B cell (primary cell): ENCODE data around the gene RIOK1.

Experiments
- EZH2 ChIP-seq: IDR thresholded peaks from 2 replicates; pipeline ENCODE4 v1.6.1; 2012; ENCODE audit warnings: borderline replicate concordance, low read depth, mild to moderate bottlenecking, moderate library complexity, low read length; ENCODE audit not compliant: insufficient read depth, poor library complexity, severe bottlenecking
- TF ChIP-seq, protein P1 (sequence below): fragments of 200-600 bp; IDR thresholded peaks from one replicate; pipeline ENCODE4 v1.8.0; 2022; ENCODE audit warnings: antibody characterized with exemption, mild to moderate bottlenecking

DNA sequence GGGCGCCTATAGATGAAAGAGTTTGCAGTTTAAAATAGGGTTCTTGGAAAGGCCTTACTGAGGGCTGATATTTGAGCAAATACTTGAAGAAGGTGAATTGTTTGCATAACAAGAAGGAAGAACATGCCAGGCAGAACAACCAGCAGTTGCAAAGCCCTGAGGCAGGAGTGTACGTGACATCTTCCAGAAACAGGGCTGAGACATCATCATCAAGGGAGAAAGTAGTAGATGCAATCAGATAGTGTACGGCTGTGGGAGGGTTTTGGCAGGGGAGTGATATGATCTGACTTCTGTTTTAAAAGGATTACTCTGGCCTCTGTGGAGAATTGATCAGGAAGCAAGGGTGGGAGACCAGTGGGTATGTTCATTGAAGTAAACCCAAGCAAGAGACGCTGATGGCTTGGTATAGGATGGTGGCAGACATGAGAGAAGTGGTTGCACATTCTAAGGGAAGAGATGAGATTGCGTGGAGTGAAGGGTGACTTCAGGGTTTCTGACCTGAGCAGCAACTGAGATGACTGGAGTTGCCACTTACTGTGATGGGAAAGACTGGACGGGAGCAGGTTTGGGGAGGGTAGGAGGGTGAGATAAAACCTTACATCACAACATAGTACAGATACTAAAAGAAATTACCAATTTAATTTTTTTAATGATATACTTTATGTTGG lies 28.8 kb downstream of the RIOK1 start:
- TF ChIP-seq, protein P1, sequence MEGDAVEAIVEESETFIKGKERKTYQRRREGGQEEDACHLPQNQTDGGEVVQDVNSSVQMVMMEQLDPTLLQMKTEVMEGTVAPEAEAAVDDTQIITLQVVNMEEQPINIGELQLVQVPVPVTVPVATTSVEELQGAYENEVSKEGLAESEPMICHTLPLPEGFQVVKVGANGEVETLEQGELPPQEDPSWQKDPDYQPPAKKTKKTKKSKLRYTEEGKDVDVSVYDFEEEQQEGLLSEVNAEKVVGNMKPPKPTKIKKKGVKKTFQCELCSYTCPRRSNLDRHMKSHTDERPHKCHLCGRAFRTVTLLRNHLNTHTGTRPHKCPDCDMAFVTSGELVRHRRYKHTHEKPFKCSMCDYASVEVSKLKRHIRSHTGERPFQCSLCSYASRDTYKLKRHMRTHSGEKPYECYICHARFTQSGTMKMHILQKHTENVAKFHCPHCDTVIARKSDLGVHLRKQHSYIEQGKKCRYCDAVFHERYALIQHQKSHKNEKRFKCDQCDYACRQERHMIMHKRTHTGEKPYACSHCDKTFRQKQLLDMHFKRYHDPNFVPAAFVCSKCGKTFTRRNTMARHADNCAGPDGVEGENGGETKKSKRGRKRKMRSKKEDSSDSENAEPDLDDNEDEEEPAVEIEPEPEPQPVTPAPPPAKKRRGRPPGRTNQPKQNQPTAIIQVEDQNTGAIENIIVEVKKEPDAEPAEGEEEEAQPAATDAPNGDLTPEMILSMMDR: no peak
- no peak for TF ChIP-seq EZH2
